HepG2 (cell line): ENCODE measurements around the gene RTKN2. TPM values are rescaled to one million over a fixed set of nuclear protein-coding genes. Genes with fewer than 3 reads are reported as not detected.

Source experiments
- ATAC-seq: fragments of 200-7000 bp; cut with Tn5 transposase; 3 replicates; pipeline ENCODE4 v1.9.1; 2020; ENCODE audit warnings: mild to moderate bottlenecking, moderate library complexity
- BruUV-seq: library from RNA; stranded (reverse); fragments of 400-500 nt; replicated peaks from 2 replicates; lab custom pipeline; 2021; lab: Mats Ljungman, UMichigan
- CTCF ChIA-PET: fragments of 300-600 bp; formaldehyde crosslinking; extraction: SDS; loops from one replicate; lab custom pipeline; 2021; ENCODE audit warnings: low total read pairs, inconsistent platforms, low intra/inter-chr PET ratio; lab: Yijun Ruan, JAX
- POLR2A ChIA-PET: fragments of 350-600 bp; sonication (Branson Sonifier 250); formaldehyde crosslinking; loops from one replicate; lab custom pipeline; 2020; ENCODE audit warnings: antibody characterized with exemption, inconsistent platforms; lab: Yijun Ruan, JAX
- DNase-seq: peaks from one replicate; pipeline ENCODE4 v3.0.0-alpha.2; 2015; ENCODE audit warnings: low spot score
- FAIRE-seq: peaks from 3 replicates; lab custom pipeline; 2011; peaks lifted over from hg19 to GRCh38; lab: Jason Lieb, UNC
- H2AFZ ChIP-seq: one replicate; pipeline ENCODE4 v1.6.1; 2011; ENCODE audit warnings: low read length, inconsistent platforms
- H3K27ac ChIP-seq: fragments of 300-600 bp; 3 replicates; pipeline ENCODE4 v1.8.0; 2011; ENCODE audit warnings: mixed run types, mild to moderate bottlenecking, mixed read lengths, low read length, inconsistent platforms; ENCODE audit not compliant: insufficient read depth; ENCODE audit errors: extremely low read length
- H3K27me3 ChIP-seq, 2 experiments: fragments of 200-600 bp in 1 of 2; 2 replicates in 1 of 2; 3 replicates in 1 of 2; pipeline versions ENCODE4 v1.6.0 to v1.8.0; 2011; ENCODE audit warnings: low read length in 2 of 2, mild to moderate bottlenecking in 2 of 2, moderate library complexity in 2 of 2, inconsistent platforms in 1 of 2; ENCODE audit not compliant: insufficient read depth in 2 of 2, control insufficient read depth in 1 of 2
- H3K36me3 ChIP-seq, 2 experiments: fragments of 200-600 bp in 1 of 2; replicated peaks in 1 of 2; 2 replicates in 1 of 2; 3 replicates in 1 of 2; pipeline versions ENCODE4 v1.5.1 to v1.8.0; 2011; ENCODE audit warnings: low read length in 2 of 2, inconsistent platforms in 1 of 2; ENCODE audit not compliant: insufficient read depth in 2 of 2, control insufficient read depth in 1 of 2
- H3K4me1 ChIP-seq: 2 replicates; pipeline ENCODE4 v1.5.1; 2012; ENCODE audit warnings: low read length, inconsistent platforms; ENCODE audit not compliant: insufficient read depth
- H3K4me2 ChIP-seq: 2 replicates; pipeline ENCODE4 v1.6.0; 2011; ENCODE audit warnings: low read depth, low read length, inconsistent platforms
- H3K4me3 ChIP-seq, 3 experiments: fragments of 200-600 bp in 1 of 3; sonication (generic), shearing (Covaris generic) in 1 of 3; replicated peaks in 1 of 3; 2 replicates each; pipeline ENCODE4 v1.5.1; 2011 to 2016; ENCODE audit warnings: low read length in 3 of 3, inconsistent platforms in 2 of 3, low read depth in 2 of 3, mild to moderate bottlenecking in 2 of 3, control low read depth in 1 of 3, mixed read lengths in 1 of 3; ENCODE audit not compliant: insufficient read depth in 1 of 3
- H3K79me2 ChIP-seq: one replicate; pipeline ENCODE4 v1.6.1; 2011; ENCODE audit warnings: low read length, inconsistent platforms; ENCODE audit not compliant: insufficient read depth
- H3K9ac ChIP-seq: 2 replicates; pipeline ENCODE4 v1.6.0; 2011; ENCODE audit warnings: mild to moderate bottlenecking, low read depth, low read length, inconsistent platforms; ENCODE audit not compliant: insufficient read depth
- H3K9me3 ChIP-seq: 2 replicates; pipeline ENCODE4 v1.5.1; 2012; ENCODE audit warnings: mild to moderate bottlenecking, low read length
- H4K20me1 ChIP-seq: 2 replicates; pipeline ENCODE4 v1.6.0; 2011; ENCODE audit warnings: inconsistent platforms, mild to moderate bottlenecking, low read length, moderate library complexity; ENCODE audit not compliant: insufficient read depth
- ATF1 ChIP-seq: IDR thresholded peaks from 2 replicates; pipeline ENCODE4 v1.6.1; 2016; ENCODE audit warnings: mild to moderate bottlenecking, control low read depth
- CBX1 ChIP-seq: IDR thresholded peaks from one replicate; pipeline ENCODE4 v1.6.1; 2016; ENCODE audit warnings: antibody characterized with exemption, low read depth
- DNMT3B ChIP-seq: conservative IDR thresholded peaks from 2 replicates; pipeline ENCODE4 v1.6.1; 2016; ENCODE audit warnings: missing biosample characterization, control low read depth
- FOSL2 ChIP-seq: sonication (generic); formaldehyde crosslinking; IDR thresholded peaks from 2 replicates; pipeline ENCODE4 v1.4.0; 2020; ENCODE audit warnings: missing genetic modification reagents
- HINFP ChIP-seq: sonication (generic); formaldehyde crosslinking; IDR thresholded peaks from 2 replicates; pipeline ENCODE4 v1.4.0; 2020; ENCODE audit warnings: low read depth, mild to moderate bottlenecking, missing genetic modification reagents
- IRF2 ChIP-seq: IDR thresholded peaks from 2 replicates; pipeline ENCODE4 v1.6.1; 2018; ENCODE audit warnings: missing genetic modification reagents, missing compliant biosample characterization
- KDM5B ChIP-seq: sonication (generic); formaldehyde crosslinking; IDR thresholded peaks from 2 replicates; pipeline ENCODE4 v1.4.0; 2020; ENCODE audit warnings: missing genetic modification reagents, mild to moderate bottlenecking, borderline replicate concordance
- NFIB ChIP-seq: sonication (generic); formaldehyde crosslinking; IDR thresholded peaks from 2 replicates; pipeline ENCODE4 v1.9.0; 2021; ENCODE audit warnings: missing genetic modification reagents, mild to moderate bottlenecking, borderline replicate concordance
- SIN3A ChIP-seq: IDR thresholded peaks from 2 replicates; pipeline ENCODE4 v1.6.1; 2011; ENCODE audit warnings: low read depth, mild to moderate bottlenecking, control low read depth, low read length, borderline replicate concordance
- SKI ChIP-seq: fragments of 450-650 bp; IDR thresholded peaks from one replicate; pipeline ENCODE4 v1.6.1; 2018; ENCODE audit warnings: mild to moderate bottlenecking; ENCODE audit not compliant: partially characterized antibody
- SMAD3 ChIP-seq: sonication (generic); formaldehyde crosslinking; IDR thresholded peaks from 2 replicates; pipeline ENCODE4 v1.4.0; 2020; ENCODE audit warnings: missing genetic modification reagents
- TMF1 ChIP-seq: sonication (generic); formaldehyde crosslinking; IDR thresholded peaks from 2 replicates; pipeline ENCODE4 v1.8.1; 2022; ENCODE audit warnings: low read depth, missing genetic modification reagents
- TOE1 ChIP-seq: sonication (generic); formaldehyde crosslinking; IDR thresholded peaks from 2 replicates; pipeline ENCODE4 v1.4.0; 2020; ENCODE audit warnings: mild to moderate bottlenecking, missing genetic modification reagents
- ZNF597 ChIP-seq: sonication (generic); formaldehyde crosslinking; IDR thresholded peaks from 2 replicates; pipeline ENCODE4 v1.5.0; 2020; ENCODE audit warnings: missing genetic modification reagents
- ZNF605 ChIP-seq: sonication (generic); formaldehyde crosslinking; IDR thresholded peaks from 2 replicates; pipeline ENCODE4 v1.8.0; 2022; ENCODE audit warnings: mild to moderate bottlenecking, missing genetic modification reagents
- WGBS: methylation state at CpG from one replicate; pipeline ENCODE4 v1.1.6; 2017; ENCODE audit warnings: low lambda C conversion rate; 5-methylcytosine and 5-hydroxymethylcytosine counted together
- in situ Hi-C: cut with HindIII; loops from 2 replicates; pipeline ENCODE4 v1.10.0; 2017; ENCODE audit warnings: low pct_unique_long_range_greater_than_20kb; ENCODE audit not compliant: extremely low pct_ligation_motif_present
- intact Hi-C: fragments of 100-400 bp; cut with micrococcal nuclease; formaldehyde crosslinking; loops from one replicate; pipeline ENCODE4 v1.10.0; 2022; ENCODE audit not compliant: unreplicated experiment
- polyA plus RNA-seq, 8 experiments: library from polyadenylated mRNA; depleted of rRNA in 3 of 8; stranded (reverse) in 7 of 8; unstranded in 1 of 8; fragments of >200 nt; fragmentation: Illumina TruSeq in 4 of 8; extraction: Trizol in 4 of 8; gene quantifications; 2 replicates each; pipeline versions ENCODE4 v1.2.1 to v1.2.3, GENCODE V29; 2011 to 2016; ENCODE audit warnings: low read depth in 4 of 8, missing spikeins in 1 of 8, mixed read lengths in 1 of 8; ENCODE audit not compliant: insufficient read depth in 1 of 8
- total RNA-seq, 5 experiments: library from RNA; depleted of rRNA; stranded (reverse); fragments of >200 nt; fragmentation: Illumina TruSeq; extraction: Trizol; gene quantifications; 2 replicates each; pipeline ENCODE4 v1.2.3, GENCODE V29; 2016; ENCODE audit warnings: low read depth in 1 of 5
- TF ChIP-seq, protein P1 (sequence below): sonication (generic); formaldehyde crosslinking; IDR thresholded peaks from 2 replicates; pipeline ENCODE4 v1.4.0; 2020; ENCODE audit warnings: missing genetic modification reagents, borderline replicate concordance
- TF ChIP-seq, protein P2 (sequence below): sonication (generic); formaldehyde crosslinking; IDR thresholded peaks from 2 replicates; pipeline ENCODE4 v1.8.1; 2023; ENCODE audit warnings: missing genetic modification reagents, mild to moderate bottlenecking, borderline replicate concordance
- TF ChIP-seq, protein P3 (sequence below): IDR thresholded peaks from 2 replicates; pipeline ENCODE4 v1.6.1; 2016; ENCODE audit warnings: low read depth, borderline replicate concordance

The RTKN2 gene
- total and polyA plus RNA-seq, 2 of the 13 experiments (the other 11 are each of a cell fraction or from before 2014, with no cell fraction given) = 2.2 to 7.0 TPM

- ChIA-PET CTCF (no interaction called here), POLR2A (no interaction called here)
- H4K20me1 ChIP-seq = no peaks in the 10 kb centered on the region
- intact Hi-C loops = no loop called here
- H3K4me3 ChIP-seq = no peak overlapping the region
- H3K4me2 ChIP-seq = no peak overlapping the region
- H3K36me3 ChIP-seq = no peaks in the 10 kb centered on the region
- H3K27me3 ChIP-seq = peaks cover 0 to 3% of the 10 kb centered on the region in 2 experiments; a peak in 1 of 5 replicates
- peak; percentile 35; the same call in 1 of the 3 replicates for ATAC-seq
- H3K79me2 ChIP-seq = no peaks in the 10 kb centered on the region
- TF ChIP-seq KDM5B (no peak), TMF1 (CRISPR knock-in tag) (no peak), CBX1 (no peak), HINFP (no peak), FOSL2 (CRISPR knock-in tag) (no peak), ZNF605 (CRISPR knock-in tag) (no peak), IRF2 (no peak), NFIB (no peak), ZNF597 (CRISPR knock-in tag) (no peak), SIN3A (no peak), SMAD3 (CRISPR knock-in tag) (no peak), DNMT3B (CRISPR knock-in tag) (no peak), ATF1 (no peak), TOE1 (CRISPR knock-in tag) (no peak), SKI (no peak)
- TF ChIP-seq, protein P1, sequence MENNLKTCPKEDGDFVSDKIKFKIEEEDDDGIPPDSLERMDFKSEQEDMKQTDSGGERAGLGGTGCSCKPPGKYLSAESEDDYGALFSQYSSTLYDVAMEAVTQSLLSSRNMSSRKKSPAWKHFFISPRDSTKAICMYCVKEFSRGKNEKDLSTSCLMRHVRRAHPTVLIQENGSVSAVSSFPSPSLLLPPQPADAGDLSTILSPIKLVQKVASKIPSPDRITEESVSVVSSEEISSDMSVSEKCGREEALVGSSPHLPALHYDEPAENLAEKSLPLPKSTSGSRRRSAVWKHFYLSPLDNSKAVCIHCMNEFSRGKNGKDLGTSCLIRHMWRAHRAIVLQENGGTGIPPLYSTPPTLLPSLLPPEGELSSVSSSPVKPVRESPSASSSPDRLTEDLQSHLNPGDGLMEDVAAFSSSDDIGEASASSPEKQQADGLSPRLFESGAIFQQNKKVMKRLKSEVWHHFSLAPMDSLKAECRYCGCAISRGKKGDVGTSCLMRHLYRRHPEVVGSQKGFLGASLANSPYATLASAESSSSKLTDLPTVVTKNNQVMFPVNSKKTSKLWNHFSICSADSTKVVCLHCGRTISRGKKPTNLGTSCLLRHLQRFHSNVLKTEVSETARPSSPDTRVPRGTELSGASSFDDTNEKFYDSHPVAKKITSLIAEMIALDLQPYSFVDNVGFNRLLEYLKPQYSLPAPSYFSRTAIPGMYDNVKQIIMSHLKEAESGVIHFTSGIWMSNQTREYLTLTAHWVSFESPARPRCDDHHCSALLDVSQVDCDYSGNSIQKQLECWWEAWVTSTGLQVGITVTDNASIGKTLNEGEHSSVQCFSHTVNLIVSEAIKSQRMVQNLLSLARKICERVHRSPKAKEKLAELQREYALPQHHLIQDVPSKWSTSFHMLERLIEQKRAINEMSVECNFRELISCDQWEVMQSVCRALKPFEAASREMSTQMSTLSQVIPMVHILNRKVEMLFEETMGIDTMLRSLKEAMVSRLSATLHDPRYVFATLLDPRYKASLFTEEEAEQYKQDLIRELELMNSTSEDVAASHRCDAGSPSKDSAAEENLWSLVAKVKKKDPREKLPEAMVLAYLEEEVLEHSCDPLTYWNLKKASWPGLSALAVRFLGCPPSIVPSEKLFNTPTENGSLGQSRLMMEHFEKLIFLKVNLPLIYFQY = no peak
- TF ChIP-seq, protein P2, sequence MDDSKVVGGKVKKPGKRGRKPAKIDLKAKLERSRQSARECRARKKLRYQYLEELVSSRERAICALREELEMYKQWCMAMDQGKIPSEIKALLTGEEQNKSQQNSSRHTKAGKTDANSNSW = no peak
- TF ChIP-seq, protein P3, sequence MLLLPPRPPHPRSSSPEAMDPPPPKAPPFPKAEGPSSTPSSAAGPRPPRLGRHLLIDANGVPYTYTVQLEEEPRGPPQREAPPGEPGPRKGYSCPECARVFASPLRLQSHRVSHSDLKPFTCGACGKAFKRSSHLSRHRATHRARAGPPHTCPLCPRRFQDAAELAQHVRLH (CRISPR knock-in tag) = no peak
- TF ChIP-seq, all 625 proteins: peak for 0
- BruUV-seq = no TSS peak
- DNase-seq (no peak), FAIRE-seq (no peak)
- Histone ChIP-seq H3K4me1 (no peaks in the 10 kb centered on the region), H3K9ac (no peak overlapping the region), H3K27ac (no peak overlapping the region), H2AFZ (no peak overlapping the region), H3K9me3 (no peaks in the 10 kb centered on the region)
- in situ Hi-C loops = no loop called here
- 3% methylated on average over 5 of the region's 9 CpGs for WGBS
These were observed 38.0 kb upstream of the RTKN2 start for GRCh38 chr10:62306663-62307062.
